Spleen (tissue), 7 donors: ENCODE results near the gene TSHZ2.

ENCODE experiments used
- POLR2A ChIP-seq, 3 donors: fragments of 450-650 bp; IDR thresholded peaks; one replicate each; pipeline ENCODE4 v1.5.1; 2017; ENCODE audit warnings: antibody characterized with exemption in 3 of 3, mild to moderate bottlenecking in 1 of 3
- POLR2AphosphoS5 ChIP-seq, 3 donors: sonication (generic); formaldehyde crosslinking; IDR thresholded peaks; one replicate each; pipeline ENCODE4 v1.5.1; 2017; ENCODE audit warnings: antibody characterized with exemption in 3 of 3
- TF ChIP-seq, protein P1 (sequence below), 11 experiments: fragments of 200-600 bp in 7 of 11; fragments of 450-650 bp in 4 of 11; sonication (generic) in 4 of 11; IDR thresholded peaks in 8 of 11; conservative IDR thresholded peaks in 3 of 11; 1 replicate in 7 of 11; 2 replicates in 4 of 11; pipeline versions ENCODE4 v1.4.0 to v1.8.0; 2016 to 2021; ENCODE audit warnings: antibody characterized with exemption in 11 of 11, inconsistent platforms in 4 of 11, mild to moderate bottlenecking in 1 of 11
- donor health status: DM: no; HTN: no; CAD: no; lungs with moderate emphysema.
- donor health status: DM: no; HTN: no; CAD: no.
- donor health status: DM: no; HTN: no; CAD: no.

DNA sequence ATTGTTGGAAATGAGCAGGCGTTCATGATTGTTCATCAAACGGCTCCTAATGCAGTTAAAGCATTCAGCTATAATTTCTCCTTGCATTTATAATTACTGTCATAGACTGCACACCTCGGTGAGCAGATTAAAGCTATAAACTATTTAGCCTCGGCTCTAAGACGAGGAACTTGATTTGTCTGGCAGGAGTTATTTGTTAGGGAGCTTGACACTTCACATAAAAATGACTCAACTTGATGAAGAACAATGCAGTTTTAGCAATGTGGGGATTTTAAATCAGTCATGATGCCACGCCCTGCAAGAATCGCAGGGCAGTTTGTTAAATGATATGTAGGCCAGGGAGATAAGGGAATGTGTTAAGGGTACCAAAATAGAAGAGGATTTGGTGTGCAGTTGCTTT, 290.2 kb downstream of the TSHZ2 start:
- TF ChIP-seq, protein P1, sequence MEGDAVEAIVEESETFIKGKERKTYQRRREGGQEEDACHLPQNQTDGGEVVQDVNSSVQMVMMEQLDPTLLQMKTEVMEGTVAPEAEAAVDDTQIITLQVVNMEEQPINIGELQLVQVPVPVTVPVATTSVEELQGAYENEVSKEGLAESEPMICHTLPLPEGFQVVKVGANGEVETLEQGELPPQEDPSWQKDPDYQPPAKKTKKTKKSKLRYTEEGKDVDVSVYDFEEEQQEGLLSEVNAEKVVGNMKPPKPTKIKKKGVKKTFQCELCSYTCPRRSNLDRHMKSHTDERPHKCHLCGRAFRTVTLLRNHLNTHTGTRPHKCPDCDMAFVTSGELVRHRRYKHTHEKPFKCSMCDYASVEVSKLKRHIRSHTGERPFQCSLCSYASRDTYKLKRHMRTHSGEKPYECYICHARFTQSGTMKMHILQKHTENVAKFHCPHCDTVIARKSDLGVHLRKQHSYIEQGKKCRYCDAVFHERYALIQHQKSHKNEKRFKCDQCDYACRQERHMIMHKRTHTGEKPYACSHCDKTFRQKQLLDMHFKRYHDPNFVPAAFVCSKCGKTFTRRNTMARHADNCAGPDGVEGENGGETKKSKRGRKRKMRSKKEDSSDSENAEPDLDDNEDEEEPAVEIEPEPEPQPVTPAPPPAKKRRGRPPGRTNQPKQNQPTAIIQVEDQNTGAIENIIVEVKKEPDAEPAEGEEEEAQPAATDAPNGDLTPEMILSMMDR (IDR thresholded peaks at IDR 0.05 in 8 of 11, conservative IDR thresholded peaks at IDR 0.05 in 3 of 11), result no peak
- TF ChIP-seq POLR2A (IDR thresholded peaks at IDR 0.05), result no peak
- no peak for TF ChIP-seq POLR2AphosphoS5 (IDR thresholded peaks at IDR 0.05)
